DOHH2 (cell line): ENCODE data around the gene GPX4.

Source experiments
- EZH2phosphoT487 ChIP-seq: fragments of 200-600 bp; sonication (generic); IDR thresholded peaks from 2 replicates; pipeline ENCODE4 v1.6.1; 2017; ENCODE audit warnings: borderline replicate concordance, mild to moderate bottlenecking, antibody characterized with exemption, low read length, moderate library complexity, mixed read lengths
- TF ChIP-seq, protein P1 (sequence below): fragments of 200-600 bp; sonication (generic); IDR thresholded peaks from one replicate; pipeline ENCODE4 v1.5.1; 2014; ENCODE audit warnings: antibody characterized with exemption, mild to moderate bottlenecking, low read depth, low read length; ENCODE audit not compliant: poor library complexity, severe bottlenecking

DNA sequence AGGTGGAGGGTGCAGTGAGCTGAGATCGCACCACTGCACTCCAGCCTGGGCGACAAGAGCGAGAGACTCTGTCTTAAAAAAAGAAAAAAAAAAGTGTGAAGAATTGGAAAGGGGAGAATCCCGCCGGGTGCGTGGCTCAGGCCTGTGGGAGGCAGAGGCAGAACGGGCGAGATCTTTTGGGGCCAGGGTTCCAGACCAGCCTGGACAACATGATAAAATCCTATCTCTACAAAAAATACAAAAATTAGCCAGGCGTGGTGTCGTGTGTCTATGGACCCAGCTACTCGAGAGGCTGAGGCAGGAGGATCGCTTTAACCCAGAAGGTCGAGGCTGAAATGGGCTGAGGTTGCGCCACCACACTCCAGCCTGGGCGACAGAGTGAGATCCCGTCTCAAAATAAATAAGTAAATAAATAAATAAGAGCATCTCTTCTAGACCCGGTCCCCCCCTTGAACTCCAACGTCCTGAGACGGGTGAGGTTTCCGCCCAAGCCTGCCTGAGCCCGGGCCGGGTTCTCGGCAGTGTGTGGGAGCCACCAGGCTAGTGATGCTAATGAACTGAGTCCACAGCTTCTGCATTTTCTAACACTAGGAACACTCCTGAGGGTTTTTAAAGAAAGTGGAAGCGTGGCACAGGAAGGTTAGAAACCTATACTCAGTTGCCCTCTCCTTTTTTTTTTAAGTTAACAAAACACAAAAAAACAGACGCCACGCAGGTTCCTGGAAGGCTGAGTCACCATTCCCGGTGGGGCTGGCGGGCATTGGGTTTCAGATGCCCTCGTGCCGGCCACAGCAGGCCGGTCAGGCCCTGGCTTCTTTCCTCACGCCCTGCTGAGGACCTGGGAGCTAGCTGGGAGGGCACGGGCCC, 22.0 kb downstream of the GPX4 start:
- TF ChIP-seq, protein P1, sequence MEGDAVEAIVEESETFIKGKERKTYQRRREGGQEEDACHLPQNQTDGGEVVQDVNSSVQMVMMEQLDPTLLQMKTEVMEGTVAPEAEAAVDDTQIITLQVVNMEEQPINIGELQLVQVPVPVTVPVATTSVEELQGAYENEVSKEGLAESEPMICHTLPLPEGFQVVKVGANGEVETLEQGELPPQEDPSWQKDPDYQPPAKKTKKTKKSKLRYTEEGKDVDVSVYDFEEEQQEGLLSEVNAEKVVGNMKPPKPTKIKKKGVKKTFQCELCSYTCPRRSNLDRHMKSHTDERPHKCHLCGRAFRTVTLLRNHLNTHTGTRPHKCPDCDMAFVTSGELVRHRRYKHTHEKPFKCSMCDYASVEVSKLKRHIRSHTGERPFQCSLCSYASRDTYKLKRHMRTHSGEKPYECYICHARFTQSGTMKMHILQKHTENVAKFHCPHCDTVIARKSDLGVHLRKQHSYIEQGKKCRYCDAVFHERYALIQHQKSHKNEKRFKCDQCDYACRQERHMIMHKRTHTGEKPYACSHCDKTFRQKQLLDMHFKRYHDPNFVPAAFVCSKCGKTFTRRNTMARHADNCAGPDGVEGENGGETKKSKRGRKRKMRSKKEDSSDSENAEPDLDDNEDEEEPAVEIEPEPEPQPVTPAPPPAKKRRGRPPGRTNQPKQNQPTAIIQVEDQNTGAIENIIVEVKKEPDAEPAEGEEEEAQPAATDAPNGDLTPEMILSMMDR = no peak
- TF ChIP-seq EZH2phosphoT487 = no peak
